IPS-18c (cell line): ENCODE measurements around the gene PERP.
"Not testable (repeated sequence)": the region's sequence is repeated elsewhere in the genome, so short reads cannot be mapped to it uniquely, and the experiment has no call there.

Experiments used
- H3K4me3 ChIP-seq: 2 replicates; pipeline ENCODE4 v1.7.0; 2013; ENCODE audit warnings: low read depth, mild to moderate bottlenecking, low read length, moderate library complexity; ENCODE audit not compliant: insufficient read depth
- H3K9me3 ChIP-seq: one replicate; pipeline ENCODE4 v1.6.1; 2013; ENCODE audit warnings: mild to moderate bottlenecking, low read length, moderate library complexity; ENCODE audit not compliant: control insufficient read depth, insufficient read depth

PERP gene

GRCh38 chr6:138085839-138086222 lies 21.4 kb downstream of the PERP start:
- Histone ChIP-seq H3K4me3 (no peak overlapping the region), H3K9me3 (no peaks in the 10 kb centered on the region)

GRCh38 chr6:138084904-138085838 lies 22.0 kb downstream of the PERP start:
- H3K4me3 ChIP-seq = no peak overlapping the region
- no peaks in the 10 kb centered on the region for H3K9me3 ChIP-seq

GRCh38 chr6:138082232-138082631 lies 25.0 kb downstream of the PERP start:
- Histone ChIP-seq H3K4me3 (no peak overlapping the region), H3K9me3 (no peaks in the 10 kb centered on the region)

GRCh38 chr6:138079556-138079955 lies 27.7 kb downstream of the PERP start:
- H3K4me3 ChIP-seq, H3K9me3 ChIP-seq: not testable (repeated sequence)

GRCh38 chr6:138078491-138078890 lies 28.7 kb downstream of the PERP start:
- H3K9me3 ChIP-seq = peaks cover 6% of the 10 kb centered on the region
- no peak overlapping the region for H3K4me3 ChIP-seq

- Histone ChIP-seq H3K4me3 (no peak overlapping the region), H3K9me3 (peaks cover 6% of the 10 kb centered on the region)
These were observed 34.0 kb downstream of the PERP start for GRCh38 chr6:138073264-138073663.

GRCh38 chr6:138063726-138064125 lies 43.5 kb downstream of the PERP start:
- H3K9me3 ChIP-seq = no peaks in the 10 kb centered on the region
- H3K4me3 ChIP-seq = no peak overlapping the region

- H3K4me3 ChIP-seq = no peak overlapping the region
- no peaks in the 10 kb centered on the region for H3K9me3 ChIP-seq
These were observed 52.2 kb downstream of the PERP start for GRCh38 chr6:138054982-138055381.

- Histone ChIP-seq H3K4me3 (no peak overlapping the region), H3K9me3 (no peaks in the 10 kb centered on the region)
These were observed 54.4 kb downstream of the PERP start for GRCh38 chr6:138052783-138053182.

- no peaks in the 10 kb centered on the region for H3K9me3 ChIP-seq
- H3K4me3 ChIP-seq = no peak overlapping the region
These were observed 62.2 kb downstream of the PERP start for GRCh38 chr6:138044972-138045371.

GRCh38 chr6:138044458-138044857 lies 62.8 kb downstream of the PERP start:
- Histone ChIP-seq H3K9me3 (no peaks in the 10 kb centered on the region), H3K4me3 (no peak overlapping the region)
